HG02610 (cell line): ENCODE results near the gene PRSS27.
A peak's percentile ranks its signal among the peaks of the same experiment; 100 is the strongest.

Source experiments
- ATAC-seq: cut with Tn5 transposase; IDR thresholded peaks from one replicate; pipeline ENCODE4 v1.9.1; 2021; ENCODE audit warnings: mild to moderate bottlenecking, moderate library complexity; ENCODE audit not compliant: unreplicated experiment

PRSS27 gene

GRCh38 chr16:2752035-2752849 is 32.2 kb upstream of the PRSS27 start, which contains the start of gene SRRM2:
SRRM2 (plus strand) TSS chr16:2752638; CDS start chr16:2756365, 3,727 bp downstream.
- peak; percentile 78 for ATAC-seq

GRCh38 chr16:2751577-2752034 is 31.6 kb upstream of the PRSS27 start:
- peak; percentile 29 for ATAC-seq

GRCh38 chr16:2749936-2750335 is 29.9 kb upstream of the PRSS27 start:
- no peak for ATAC-seq

- ATAC-seq = no peak
These were observed 29.5 kb upstream of the PRSS27 start for GRCh38 chr16:2749476-2749875.

- no peak for ATAC-seq
These were observed 28.9 kb upstream of the PRSS27 start for GRCh38 chr16:2748757-2749455.

- no peak for ATAC-seq
These were observed 25.9 kb upstream of the PRSS27 start for GRCh38 chr16:2745961-2746360.

GRCh38 chr16:2745116-2745890 is 25.3 kb upstream of the PRSS27 start:
- no peak for ATAC-seq

- no peak for ATAC-seq
These were observed 24.7 kb upstream of the PRSS27 start for GRCh38 chr16:2744711-2745110.

GRCh38 chr16:2743007-2743810 is 23.2 kb upstream of the PRSS27 start:
- ATAC-seq = no peak

GRCh38 chr16:2742323-2743006 is 22.4 kb upstream of the PRSS27 start:
- no peak for ATAC-seq

- no peak for ATAC-seq
These were observed 21.1 kb upstream of the PRSS27 start for GRCh38 chr16:2741168-2741567.

GRCh38 chr16:2740476-2740875 is 20.5 kb upstream of the PRSS27 start:
- ATAC-seq = no peak

GRCh38 chr16:2739625-2740430 is 19.8 kb upstream of the PRSS27 start:
- ATAC-seq = no peak

- ATAC-seq = no peak
These were observed 18.6 kb upstream of the PRSS27 start for GRCh38 chr16:2738615-2739014.

- ATAC-seq = no peak
These were observed 17.9 kb upstream of the PRSS27 start for GRCh38 chr16:2737895-2738418.

GRCh38 chr16:2737238-2737605 is 17.2 kb upstream of the PRSS27 start:
- ATAC-seq = no peak

- no peak for ATAC-seq
These were observed 16.6 kb upstream of the PRSS27 start for GRCh38 chr16:2736476-2737237.

GRCh38 chr16:2734844-2735515 is 15.0 kb upstream of the PRSS27 start:
- no peak for ATAC-seq
